H9 (cell line): Measurements from ENCODE around the gene THBS3. TPM values are rescaled to one million over a fixed set of nuclear protein-coding genes. Genes with fewer than 3 reads are reported as not detected.
A peak's percentile ranks its signal among the peaks of the same experiment; 100 is the strongest.
"Not testable (repeated sequence)": the region's sequence is repeated elsewhere in the genome, so short reads cannot be mapped to it uniquely, and the experiment has no call there.

ENCODE experiments used
- DNase-seq: peaks from one replicate; pipeline ENCODE4 v3.0.0-alpha.2; 2017
- H2AFZ ChIP-seq: one replicate; pipeline ENCODE4 v1.6.1; 2013; ENCODE audit warnings: mild to moderate bottlenecking, low read length, control low read depth, moderate library complexity
- H2AK5ac ChIP-seq: 2 replicates; pipeline ENCODE4 v1.6.1; 2013; ENCODE audit warnings: low read length, control low read depth, mixed read lengths; ENCODE audit not compliant: insufficient read length
- H2BK120ac ChIP-seq: one replicate; pipeline ENCODE4 v1.6.1; 2013; ENCODE audit warnings: low read depth, mild to moderate bottlenecking, low read length, control low read depth, inconsistent platforms; ENCODE audit not compliant: poor library complexity, severe bottlenecking
- H2BK12ac ChIP-seq: 2 replicates; pipeline ENCODE4 v1.6.1; 2013; ENCODE audit warnings: low read length, control low read depth, mixed read lengths, low read depth; ENCODE audit not compliant: insufficient read length
- H2BK15ac ChIP-seq: 2 replicates; pipeline ENCODE4 v1.6.1; 2013; ENCODE audit warnings: low read depth, low read length, control low read depth
- H2BK20ac ChIP-seq: one replicate; pipeline ENCODE4 v1.6.1; 2013; ENCODE audit warnings: low read depth, mild to moderate bottlenecking, low read length, control low read depth, inconsistent platforms; ENCODE audit not compliant: poor library complexity, severe bottlenecking
- H2BK5ac ChIP-seq: 2 replicates; pipeline ENCODE4 v1.6.1; 2013; ENCODE audit warnings: low read length, control low read depth, mixed read lengths; ENCODE audit not compliant: insufficient read length
- H3K14ac ChIP-seq: 2 replicates; pipeline ENCODE4 v1.6.1; 2013; ENCODE audit warnings: low read length, control low read depth; ENCODE audit not compliant: insufficient read depth
- H3K18ac ChIP-seq: 2 replicates; pipeline ENCODE4 v1.6.1; 2013; ENCODE audit warnings: low read depth, mild to moderate bottlenecking, mixed read lengths, low read length, control low read depth; ENCODE audit not compliant: insufficient read length
- H3K23ac ChIP-seq: 2 replicates; pipeline ENCODE4 v1.6.1; 2013; ENCODE audit warnings: low read length, control low read depth, mixed read lengths, low read depth; ENCODE audit not compliant: insufficient read length
- H3K23me2 ChIP-seq: 2 replicates; pipeline ENCODE4 v1.6.1; 2013; ENCODE audit warnings: low read depth, mild to moderate bottlenecking, mixed read lengths, low read length, control low read depth; ENCODE audit not compliant: insufficient read length, poor library complexity, severe bottlenecking
- H3K27ac ChIP-seq: 2 replicates; pipeline ENCODE4 v1.5.1; 2013; ENCODE audit warnings: low read length, control low read depth, mixed read lengths, low read depth; ENCODE audit not compliant: insufficient read length
- H3K27me3 ChIP-seq: 2 replicates; pipeline ENCODE4 v1.6.1; 2013; ENCODE audit warnings: low read length, control low read depth, inconsistent platforms; ENCODE audit not compliant: insufficient read depth
- H3K4ac ChIP-seq: 2 replicates; pipeline ENCODE4 v1.6.1; 2013; ENCODE audit warnings: low read depth, mild to moderate bottlenecking, control low read depth, inconsistent platforms, low read length, moderate library complexity
- H3K4me1 ChIP-seq: 2 replicates; pipeline ENCODE4 v1.6.1; 2013; ENCODE audit warnings: low read length, control low read depth, inconsistent platforms; ENCODE audit not compliant: insufficient read depth
- H3K4me2 ChIP-seq: 2 replicates; pipeline ENCODE4 v1.6.1; 2013; ENCODE audit warnings: low read length, control low read depth, mixed read lengths; ENCODE audit not compliant: insufficient read length, insufficient read depth
- H3K56ac ChIP-seq: 2 replicates; pipeline ENCODE4 v1.6.1; 2013; ENCODE audit warnings: low read depth, mild to moderate bottlenecking, mixed read lengths, low read length, control low read depth; ENCODE audit not compliant: insufficient read length
- H3K79me1 ChIP-seq: 2 replicates; pipeline ENCODE4 v1.6.1; 2013; ENCODE audit warnings: low read depth, mild to moderate bottlenecking, moderate library complexity, low read length, control low read depth, inconsistent platforms; ENCODE audit not compliant: insufficient read depth, poor library complexity, severe bottlenecking
- H3K79me2 ChIP-seq: 2 replicates; pipeline ENCODE4 v1.6.1; 2013; ENCODE audit warnings: low read length, control low read depth, inconsistent platforms; ENCODE audit not compliant: insufficient read depth
- H3K9ac ChIP-seq: 2 replicates; pipeline ENCODE4 v1.6.1; 2013; ENCODE audit warnings: low read length, control low read depth, mixed read lengths; ENCODE audit not compliant: insufficient read length; ENCODE audit errors: extremely low read depth
- H3K9me3 ChIP-seq: one replicate; pipeline ENCODE4 v1.6.1; 2013; ENCODE audit warnings: low read depth, low read length, inconsistent platforms; ENCODE audit not compliant: control insufficient read depth
- H3T11ph ChIP-seq: one replicate; pipeline ENCODE4 v1.6.1; 2013; ENCODE audit warnings: mild to moderate bottlenecking, low read length, control low read depth, inconsistent platforms
- H4K20me1 ChIP-seq: one replicate; pipeline ENCODE4 v1.6.1; 2013; ENCODE audit not compliant: control insufficient read depth, insufficient read length, insufficient read depth
- H4K5ac ChIP-seq: 2 replicates; pipeline ENCODE4 v1.6.1; 2013; ENCODE audit warnings: low read depth, mild to moderate bottlenecking, mixed read lengths, low read length, control low read depth; ENCODE audit not compliant: insufficient read length
- H4K8ac ChIP-seq: replicated peaks from 2 replicates; pipeline ENCODE4 v1.6.1; 2013; ENCODE audit warnings: low read length, control low read depth, mixed read lengths, low read depth; ENCODE audit not compliant: insufficient read length
- H4K91ac ChIP-seq: 2 replicates; pipeline ENCODE4 v1.6.1; 2013; ENCODE audit warnings: low read depth, mild to moderate bottlenecking, moderate library complexity, mixed read lengths, low read length, control low read depth; ENCODE audit not compliant: insufficient read length
- H3K27ac Mint-ChIP-seq, 3 experiments: 2 replicates in 2 of 3; 3 replicates in 1 of 3; pipeline ENCODE4 v1.8.0; 2020 to 2021; ENCODE audit warnings: mixed read lengths in 3 of 3, mild to moderate bottlenecking in 1 of 3, moderate library complexity in 1 of 3
- H3K27me3 Mint-ChIP-seq: 2 replicates; pipeline ENCODE4 v1.8.0; 2021; ENCODE audit warnings: low read depth, mild to moderate bottlenecking, moderate library complexity, mixed read lengths
- H3K36me3 Mint-ChIP-seq, 3 experiments: 2 replicates in 2 of 3; 3 replicates in 1 of 3; pipeline ENCODE4 v1.8.0; 2020 to 2021; ENCODE audit warnings: low read depth in 3 of 3, mixed read lengths in 3 of 3; ENCODE audit not compliant: insufficient read depth in 1 of 3
- H3K4me1 Mint-ChIP-seq, 2 experiments: 2 replicates each; pipeline ENCODE4 v1.8.0; 2020; ENCODE audit warnings: mixed read lengths in 2 of 2
- H3K4me3 Mint-ChIP-seq, 2 experiments: 2 replicates in 1 of 2; 3 replicates in 1 of 2; pipeline ENCODE4 v1.8.0; 2020 to 2021; ENCODE audit warnings: mild to moderate bottlenecking in 2 of 2, mixed read lengths in 2 of 2, moderate library complexity in 1 of 2
- H3K9me3 Mint-ChIP-seq, 2 experiments: 2 replicates in 1 of 2; 3 replicates in 1 of 2; pipeline ENCODE4 v1.8.0; 2020; ENCODE audit warnings: mild to moderate bottlenecking in 2 of 2, mixed read lengths in 2 of 2, moderate library complexity in 1 of 2
- WGBS: extraction: QIAGEN DNeasy Blood & Tissue Kit; methylation state at CpG from one replicate; pipeline ENCODE4 v1.1.7; 2013; ENCODE audit warnings: missing lambda C conversion rate, low lambda C conversion rate, mixed read lengths; ENCODE audit not compliant: insufficient read length; ENCODE audit errors: extremely low coverage; 5-methylcytosine and 5-hydroxymethylcytosine counted together
- total RNA-seq: library from RNA; stranded (reverse); gene quantifications from 2 replicates; pipeline ENCODE4 v1.2.1, GENCODE V29; 2021
- TF ChIP-seq, protein P1 (sequence below): fragments of 200-600 bp; sonication (generic); conservative IDR thresholded peaks from 3 replicates; pipeline ENCODE4 v1.8.0; 2021; ENCODE audit warnings: antibody characterized with exemption, mild to moderate bottlenecking

Gene THBS3
- total RNA-seq, 1 experiment from 2014 or later: 5.9 TPM

DNA sequence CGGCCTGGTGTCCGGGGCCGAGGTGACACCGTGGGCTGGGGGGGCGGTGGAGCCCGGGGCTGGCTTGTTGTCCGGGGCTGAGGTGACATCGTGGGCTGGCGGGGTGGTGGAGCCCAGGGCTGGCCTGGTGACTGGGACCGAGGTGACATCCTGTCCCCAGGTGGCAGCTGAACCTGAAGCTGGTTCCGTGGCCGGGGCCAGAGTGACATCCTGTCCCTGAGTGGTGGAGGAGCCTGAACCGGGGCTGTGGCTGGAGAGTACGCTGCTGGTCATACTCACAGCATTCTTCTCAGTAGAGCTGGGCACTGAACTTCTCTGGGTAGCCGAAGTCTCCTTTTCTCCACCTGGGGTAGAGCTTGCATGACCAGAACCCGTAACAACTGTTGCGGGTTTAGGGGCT, 15.8 kb downstream of the THBS3 start:
- Mint-ChIP-seq H3K27ac (peak overlapping the region in 2 of 3 experiments; percentile 56 to 74; a peak in 2 of 7 replicates), H3K4me3 (peak overlapping the region in 1 of 2 experiments; percentile 43; a peak in 1 of 5 replicates)
- no CpG with 5 or more reads among the region's 17 CpGs for WGBS

GRCh38 chr1:155189926-155190325, 17.8 kb downstream of the THBS3 start:
- H3K23ac ChIP-seq, DNase-seq, H2BK15ac ChIP-seq, H3T11ph ChIP-seq, H4K5ac ChIP-seq, H3K9me3 ChIP-seq, H2BK120ac ChIP-seq, H3K27ac ChIP-seq, H2BK5ac ChIP-seq, H3K9ac ChIP-seq, H4K20me1 ChIP-seq, H2AFZ ChIP-seq, H3K27me3 Mint-ChIP-seq, H3K36me3 Mint-ChIP-seq, H3K27ac Mint-ChIP-seq, H3K27me3 ChIP-seq, H3K79me2 ChIP-seq, H3K79me1 ChIP-seq, H4K8ac ChIP-seq, H3K14ac ChIP-seq, H3K4me1 ChIP-seq, H3K18ac ChIP-seq, H2BK20ac ChIP-seq, H3K9me3 Mint-ChIP-seq, H3K4ac ChIP-seq, H3K4me3 Mint-ChIP-seq, H2BK12ac ChIP-seq, H3K56ac ChIP-seq, H3K4me2 ChIP-seq, H4K91ac ChIP-seq, H2AK5ac ChIP-seq: not testable (repeated sequence)
- H3K4me1 Mint-ChIP-seq: peaks cover 33 to 49% of the 10 kb centered on the region in 2 experiments
- H3K23me2 ChIP-seq: peaks cover 13% of the 10 kb centered on the region
- WGBS: no CpG with 5 or more reads among the region's 45 CpGs

More for the DNA sequence above, 15.8 kb downstream of the THBS3 start:
- Mint-ChIP-seq H3K27me3 (peaks cover 5% of the 10 kb centered on the region), H3K4me1 (peaks cover 27 to 38% of the 10 kb centered on the region in 2 experiments), H3K36me3 (peaks cover 14 to 20% (median 15%) of the 10 kb centered on the region in 3 experiments), H3K9me3 (peaks cover 4 to 5% of the 10 kb centered on the region in 2 experiments; a peak in 4 of 5 replicates)
- no peak overlapping the region for H2BK120ac ChIP-seq
- H3K4me1 ChIP-seq: peaks cover 8% of the 10 kb centered on the region
- no peak overlapping the region for H2AK5ac ChIP-seq
- TF ChIP-seq, protein P1, sequence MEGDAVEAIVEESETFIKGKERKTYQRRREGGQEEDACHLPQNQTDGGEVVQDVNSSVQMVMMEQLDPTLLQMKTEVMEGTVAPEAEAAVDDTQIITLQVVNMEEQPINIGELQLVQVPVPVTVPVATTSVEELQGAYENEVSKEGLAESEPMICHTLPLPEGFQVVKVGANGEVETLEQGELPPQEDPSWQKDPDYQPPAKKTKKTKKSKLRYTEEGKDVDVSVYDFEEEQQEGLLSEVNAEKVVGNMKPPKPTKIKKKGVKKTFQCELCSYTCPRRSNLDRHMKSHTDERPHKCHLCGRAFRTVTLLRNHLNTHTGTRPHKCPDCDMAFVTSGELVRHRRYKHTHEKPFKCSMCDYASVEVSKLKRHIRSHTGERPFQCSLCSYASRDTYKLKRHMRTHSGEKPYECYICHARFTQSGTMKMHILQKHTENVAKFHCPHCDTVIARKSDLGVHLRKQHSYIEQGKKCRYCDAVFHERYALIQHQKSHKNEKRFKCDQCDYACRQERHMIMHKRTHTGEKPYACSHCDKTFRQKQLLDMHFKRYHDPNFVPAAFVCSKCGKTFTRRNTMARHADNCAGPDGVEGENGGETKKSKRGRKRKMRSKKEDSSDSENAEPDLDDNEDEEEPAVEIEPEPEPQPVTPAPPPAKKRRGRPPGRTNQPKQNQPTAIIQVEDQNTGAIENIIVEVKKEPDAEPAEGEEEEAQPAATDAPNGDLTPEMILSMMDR: no peak
- no peak overlapping the region for H2BK12ac ChIP-seq
- H4K8ac ChIP-seq: no peak overlapping the region
- no peak overlapping the region for H3K4ac ChIP-seq
- DNase-seq: no peak
- H2AFZ ChIP-seq: no peak overlapping the region
- H4K91ac ChIP-seq: no peak overlapping the region
- H4K5ac ChIP-seq: no peak overlapping the region
- H3K79me2 ChIP-seq: peaks cover 12% of the 10 kb centered on the region; the same call in 1 of the 2 replicates
- H3K79me1 ChIP-seq: no peaks in the 10 kb centered on the region
- H3K27ac ChIP-seq: no peak overlapping the region
- no peaks in the 10 kb centered on the region for H3K27me3 ChIP-seq
- H2BK5ac ChIP-seq: no peak overlapping the region
- no peaks in the 10 kb centered on the region for H4K20me1 ChIP-seq
- no peak overlapping the region for H2BK15ac ChIP-seq
- H3K9ac ChIP-seq: no peak overlapping the region
- H2BK20ac ChIP-seq: no peak overlapping the region
- H3K9me3 ChIP-seq: no peaks in the 10 kb centered on the region
- no peak overlapping the region for H3K18ac ChIP-seq
- H3K23ac ChIP-seq: no peak overlapping the region
- H3K56ac ChIP-seq: no peak overlapping the region
- H3K23me2 ChIP-seq: peaks cover 27% of the 10 kb centered on the region
- no peak overlapping the region for H3K4me2 ChIP-seq
- no peak overlapping the region for H3K14ac ChIP-seq
- H3T11ph ChIP-seq: no peak overlapping the region
